HG03354 (cell line): ENCODE data around the gene SIK1.
"Not testable (repeated sequence)": the region's sequence is repeated elsewhere in the genome, so short reads cannot be mapped to it uniquely, and the experiment has no call there.

Experiments
- ATAC-seq: cut with Tn5 transposase; IDR thresholded peaks from one replicate; pipeline ENCODE4 v1.9.1; 2021; ENCODE audit warnings: mild to moderate bottlenecking; ENCODE audit not compliant: unreplicated experiment, poor library complexity, severe bottlenecking

Gene SIK1

GRCh38 chr21:43440835-43441727 is 14.2 kb upstream of the SIK1 start:
- ATAC-seq, result not testable (repeated sequence)

- peak; percentile 69 for ATAC-seq
These were observed 12.6 kb upstream of the SIK1 start for GRCh38 chr21:43439316-43440075.

- not testable (repeated sequence) for ATAC-seq
These were observed 9.3 kb upstream of the SIK1 start for GRCh38 chr21:43436272-43436671.

- ATAC-seq, result not testable (repeated sequence)
These were observed 6.6 kb upstream of the SIK1 start for GRCh38 chr21:43433340-43434136.

GRCh38 chr21:43430830-43431416 is 4.0 kb upstream of the SIK1 start:
- ATAC-seq, result not testable (repeated sequence)

GRCh38 chr21:43428964-43429363 is 2.0 kb upstream of the SIK1 start:
- ATAC-seq, result not testable (repeated sequence)

GRCh38 chr21:43427242-43427559 is 270 bp upstream of the SIK1 start:
- peak; percentile 78 for ATAC-seq

- not testable (repeated sequence) for ATAC-seq
These were observed 927 bp downstream of the SIK1 start for GRCh38 chr21:43426004-43426403.

- ATAC-seq, result not testable (repeated sequence)
These were observed 7.5 kb downstream of the SIK1 start for GRCh38 chr21:43419475-43419874.

- ATAC-seq, result not testable (repeated sequence)
These were observed 12.4 kb downstream of the SIK1 start for GRCh38 chr21:43414576-43414975.

GRCh38 chr21:43412020-43412788 is 14.7 kb downstream of the SIK1 start:
- not testable (repeated sequence) for ATAC-seq

- peak; percentile 67 for ATAC-seq
These were observed 16.4 kb downstream of the SIK1 start for GRCh38 chr21:43410456-43411068.

GRCh38 chr21:43407139-43407538 is 19.8 kb downstream of the SIK1 start:
- not testable (repeated sequence) for ATAC-seq

GRCh38 chr21:43404450-43404849 is 22.5 kb downstream of the SIK1 start:
- ATAC-seq, result not testable (repeated sequence)

GRCh38 chr21:43403651-43404430 is 23.1 kb downstream of the SIK1 start:
- ATAC-seq, result not testable (repeated sequence)

GRCh38 chr21:43401125-43401524 is 25.8 kb downstream of the SIK1 start:
- ATAC-seq, result not testable (repeated sequence)

GRCh38 chr21:43399595-43400015 is 27.3 kb downstream of the SIK1 start:
- ATAC-seq, result peak; percentile 42

- peak; percentile 42 for ATAC-seq
These were observed 27.8 kb downstream of the SIK1 start for GRCh38 chr21:43399136-43399535.
